Endodermal cell (in vitro differentiated cells): ENCODE data around the gene CRABP2. TPM values are rescaled to one million over a fixed set of nuclear protein-coding genes. Genes with fewer than 3 reads are reported as not detected.

Experiments used
- DNase-seq: peaks from one replicate; pipeline ENCODE4 v3.0.0-alpha.2; 2017
- H3K27ac ChIP-seq: 2 replicates; pipeline ENCODE4 v1.5.1; 2013; ENCODE audit warnings: mild to moderate bottlenecking, low read depth, low read length, moderate library complexity
- H3K27me3 ChIP-seq: 2 replicates; pipeline ENCODE4 v1.6.1; 2013; ENCODE audit warnings: mild to moderate bottlenecking, low read length, moderate library complexity; ENCODE audit not compliant: insufficient read depth, control insufficient read depth, poor library complexity, severe bottlenecking
- H3K36me3 ChIP-seq: 2 replicates; pipeline ENCODE4 v1.7.0; 2013; ENCODE audit warnings: mild to moderate bottlenecking, low read length, moderate library complexity; ENCODE audit not compliant: control insufficient read depth, insufficient read depth
- H3K4me1 ChIP-seq: one replicate; pipeline ENCODE4 v1.7.0; 2013; ENCODE audit warnings: low read length; ENCODE audit not compliant: control insufficient read depth, insufficient read depth
- H3K4me3 ChIP-seq: 2 replicates; pipeline ENCODE4 v1.5.1; 2013; ENCODE audit warnings: mild to moderate bottlenecking, low read length, moderate library complexity
- H3K9ac ChIP-seq: 2 replicates; pipeline ENCODE4 v1.6.1; 2013; ENCODE audit warnings: mild to moderate bottlenecking, low read length, moderate library complexity; ENCODE audit not compliant: poor library complexity, severe bottlenecking; ENCODE audit errors: extremely low read depth
- H3K9me3 ChIP-seq: 2 replicates; pipeline ENCODE4 v1.6.1; 2013; ENCODE audit warnings: mild to moderate bottlenecking, low read length, moderate library complexity; ENCODE audit not compliant: control insufficient read depth
- H3K27ac Mint-ChIP-seq: 2 replicates; pipeline ENCODE4 v1.8.0; 2020; ENCODE audit warnings: mixed read lengths
- H3K27me3 Mint-ChIP-seq: 2 replicates; pipeline ENCODE4 v1.8.0; 2021; ENCODE audit warnings: mild to moderate bottlenecking, mixed read lengths; ENCODE audit not compliant: insufficient read depth
- H3K36me3 Mint-ChIP-seq: 2 replicates; pipeline ENCODE4 v1.8.0; 2020; ENCODE audit warnings: low read depth, mixed read lengths
- H3K4me1 Mint-ChIP-seq: 2 replicates; pipeline ENCODE4 v1.8.0; 2020; ENCODE audit warnings: mixed read lengths
- H3K4me3 Mint-ChIP-seq: 2 replicates; pipeline ENCODE4 v1.8.0; 2020; ENCODE audit warnings: mild to moderate bottlenecking, moderate library complexity, mixed read lengths
- H3K9me3 Mint-ChIP-seq: 2 replicates; pipeline ENCODE4 v1.8.0; 2020; ENCODE audit warnings: mild to moderate bottlenecking, mixed read lengths
- WGBS, 2 experiments: methylation state at CpG; one replicate each; pipeline versions ENCODE4 v1.1.5 to v1.1.7; 2013; ENCODE audit warnings: missing lambda C conversion rate in 2 of 2, mixed read lengths in 1 of 2; ENCODE audit not compliant: insufficient coverage in 1 of 2, insufficient read length in 1 of 2; 5-methylcytosine and 5-hydroxymethylcytosine counted together
- total RNA-seq, 2 donors: library from RNA; stranded (reverse); fragmentation: NEBNext Ultra II Directional in 1 of 2; extraction: Animal tissue kit (Norgen Biotek cat#: 25700) in 1 of 2; gene quantifications; 2 replicates in 1 of 2; 3 replicates in 1 of 2; pipeline ENCODE4 v1.2.1, GENCODE V29; 2021
- TF ChIP-seq, protein P1 (sequence below): fragments of 200-600 bp; sonication (generic); conservative IDR thresholded peaks from 2 replicates; pipeline ENCODE4 v1.5.0; 2021; ENCODE audit warnings: antibody characterized with exemption, mild to moderate bottlenecking

The CRABP2 gene
- total RNA-seq, 2 donors from 2014 or later: 243 to 780 TPM

DNA sequence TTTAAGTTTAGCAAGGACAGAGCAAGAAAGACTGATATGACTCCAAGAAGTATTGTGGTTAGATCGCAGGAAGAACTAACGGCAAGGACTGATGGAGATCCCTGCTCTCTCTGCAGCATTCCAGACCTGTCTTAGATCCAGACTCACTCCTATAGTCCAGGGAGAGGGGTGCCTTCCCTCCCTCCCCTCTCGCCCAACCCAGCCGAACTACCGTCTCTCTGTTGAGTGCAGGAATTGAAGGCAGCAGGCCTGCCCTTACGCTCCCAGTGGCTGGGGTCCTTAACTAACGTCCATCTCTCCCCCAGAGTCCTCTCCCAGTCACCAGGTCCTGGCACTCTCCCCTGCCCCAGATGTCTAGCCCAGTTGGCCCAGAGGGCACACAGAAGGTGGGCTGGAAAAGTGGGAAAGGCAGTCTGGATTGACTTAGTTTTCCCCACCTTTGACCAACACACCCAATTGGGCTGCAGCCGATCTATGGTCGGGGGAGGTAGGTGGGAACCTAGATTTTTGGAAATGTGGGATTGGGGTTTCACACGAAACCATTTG lies 1.1 kb downstream of the CRABP2 start:
- H3K36me3 ChIP-seq: peaks cover 11% of the 10 kb centered on the region
- H3K4me1 Mint-ChIP-seq: peaks cover 51% of the 10 kb centered on the region
- no peaks in the 10 kb centered on the region for H3K27me3 ChIP-seq
- 15 to 19% methylated on average over 5 to 10 of the region's 10 CpGs for whole genome bisulfite sequencing, 2 experiments
- peak overlapping the region; percentile 45 for H3K9ac ChIP-seq
- H3K9me3 Mint-ChIP-seq: no peaks in the 10 kb centered on the region
- peaks cover 13% of the 10 kb centered on the region for H3K4me1 ChIP-seq
- TF ChIP-seq, protein P1, sequence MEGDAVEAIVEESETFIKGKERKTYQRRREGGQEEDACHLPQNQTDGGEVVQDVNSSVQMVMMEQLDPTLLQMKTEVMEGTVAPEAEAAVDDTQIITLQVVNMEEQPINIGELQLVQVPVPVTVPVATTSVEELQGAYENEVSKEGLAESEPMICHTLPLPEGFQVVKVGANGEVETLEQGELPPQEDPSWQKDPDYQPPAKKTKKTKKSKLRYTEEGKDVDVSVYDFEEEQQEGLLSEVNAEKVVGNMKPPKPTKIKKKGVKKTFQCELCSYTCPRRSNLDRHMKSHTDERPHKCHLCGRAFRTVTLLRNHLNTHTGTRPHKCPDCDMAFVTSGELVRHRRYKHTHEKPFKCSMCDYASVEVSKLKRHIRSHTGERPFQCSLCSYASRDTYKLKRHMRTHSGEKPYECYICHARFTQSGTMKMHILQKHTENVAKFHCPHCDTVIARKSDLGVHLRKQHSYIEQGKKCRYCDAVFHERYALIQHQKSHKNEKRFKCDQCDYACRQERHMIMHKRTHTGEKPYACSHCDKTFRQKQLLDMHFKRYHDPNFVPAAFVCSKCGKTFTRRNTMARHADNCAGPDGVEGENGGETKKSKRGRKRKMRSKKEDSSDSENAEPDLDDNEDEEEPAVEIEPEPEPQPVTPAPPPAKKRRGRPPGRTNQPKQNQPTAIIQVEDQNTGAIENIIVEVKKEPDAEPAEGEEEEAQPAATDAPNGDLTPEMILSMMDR: no peak
- no peak overlapping the region for H3K27ac ChIP-seq
- no peaks in the 10 kb centered on the region for H3K9me3 ChIP-seq
- peaks cover 27% of the 10 kb centered on the region for H3K36me3 Mint-ChIP-seq
- peak overlapping the region; percentile 75 for H3K27ac Mint-ChIP-seq
- no peak for DNase-seq
- peak overlapping the region; percentile 72 for H3K4me3 Mint-ChIP-seq
- peaks cover 62% of the 10 kb centered on the region for H3K27me3 Mint-ChIP-seq
- peak overlapping the region; percentile 91 for H3K4me3 ChIP-seq

DNA sequence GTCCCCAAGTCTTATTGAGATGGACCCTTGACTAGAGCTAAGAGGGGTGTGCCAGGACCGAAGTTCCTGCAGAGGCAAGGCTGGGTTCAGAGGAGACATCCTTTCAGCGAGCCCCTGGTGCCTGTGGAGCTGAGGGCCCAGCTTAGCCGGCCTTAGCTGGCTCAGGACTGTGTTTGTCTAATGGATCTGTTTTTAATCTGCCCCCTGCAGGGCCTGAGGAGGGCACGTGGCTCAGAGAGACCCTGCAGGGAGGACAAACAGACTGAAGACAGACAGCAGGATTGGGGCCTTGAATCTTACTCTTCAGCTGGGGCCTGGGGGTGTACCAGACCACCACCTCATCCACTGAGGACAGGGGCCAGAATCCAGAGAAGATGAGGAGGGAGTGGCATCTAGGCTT lies 1.6 kb downstream of the CRABP2 start:
- H3K4me1 ChIP-seq: peaks cover 8% of the 10 kb centered on the region
- Mint-ChIP-seq H3K27me3 (peaks cover 65% of the 10 kb centered on the region), H3K9me3 (no peaks in the 10 kb centered on the region), H3K4me3 (peak overlapping the region; percentile 72), H3K4me1 (peaks cover 46% of the 10 kb centered on the region), H3K27ac (peak overlapping the region; percentile 75), H3K36me3 (peaks cover 32% of the 10 kb centered on the region)
- no peaks in the 10 kb centered on the region for H3K27me3 ChIP-seq
- H3K4me3 ChIP-seq: peak overlapping the region; percentile 91
- TF ChIP-seq, protein P1: no peak
- 10 to 20% methylated on average over 2 to 4 of the region's 4 CpGs for WGBS, 2 experiments
- H3K36me3 ChIP-seq: peaks cover 11% of the 10 kb centered on the region
- no peak overlapping the region for H3K27ac ChIP-seq
- no peaks in the 10 kb centered on the region for H3K9me3 ChIP-seq
- peak; percentile 84 for DNase-seq
- peak overlapping the region; percentile 45 for H3K9ac ChIP-seq

DNA sequence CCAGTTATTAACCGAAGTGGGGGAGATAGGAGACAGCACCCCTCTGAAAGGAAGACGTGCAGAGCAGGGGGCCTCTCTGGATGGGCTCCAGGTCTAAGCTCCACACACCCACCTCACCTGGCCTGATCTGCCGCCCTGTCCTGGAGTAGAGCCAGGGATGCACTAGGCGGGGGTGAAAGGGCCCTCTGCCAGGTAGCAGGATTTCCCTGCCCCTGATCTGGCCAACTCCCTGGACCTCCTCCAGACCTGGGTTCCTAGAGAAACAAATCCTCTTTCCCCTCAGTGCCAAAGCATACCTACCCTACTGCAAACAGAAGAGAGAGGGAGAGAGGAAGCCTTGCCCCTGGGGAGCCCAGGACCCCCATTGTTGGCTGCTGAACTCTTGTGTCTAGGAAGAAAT lies 2.0 kb downstream of the CRABP2 start:
- Histone ChIP-seq H3K4me1 (peaks cover 8% of the 10 kb centered on the region), H3K4me3 (peak overlapping the region; percentile 91), H3K9ac (peak overlapping the region; percentile 39), H3K27ac (no peak overlapping the region), H3K9me3 (no peaks in the 10 kb centered on the region), H3K27me3 (no peaks in the 10 kb centered on the region), H3K36me3 (peaks cover 13% of the 10 kb centered on the region)
- H3K4me1 Mint-ChIP-seq: peaks cover 42% of the 10 kb centered on the region
- H3K36me3 Mint-ChIP-seq: peaks cover 36% of the 10 kb centered on the region
- H3K27me3 Mint-ChIP-seq: peaks cover 65% of the 10 kb centered on the region
- TF ChIP-seq, protein P1: no peak
- no peaks in the 10 kb centered on the region for H3K9me3 Mint-ChIP-seq
- H3K27ac Mint-ChIP-seq: peak overlapping the region; percentile 65
- WGBS, 2 experiments: 69 to 83% methylated on average over 1 to 4 of the region's 4 CpGs
- no peak for DNase-seq
- H3K4me3 Mint-ChIP-seq: peak overlapping the region; percentile 72
